Fibroblast of lung (primary cell): ENCODE measurements around the gene SPINK9.

Experiments
- EZH2 ChIP-seq: IDR thresholded peaks from 2 replicates; pipeline ENCODE4 v1.5.1; 2012; ENCODE audit warnings: low read length, control low read depth, mild to moderate bottlenecking; ENCODE audit errors: missing control alignments
- TF ChIP-seq, protein P1 (sequence below), 2 donors: IDR thresholded peaks in 1 of 2; conservative IDR thresholded peaks in 1 of 2; 1 replicate in 1 of 2; 2 replicates in 1 of 2; pipeline ENCODE4 v1.5.1; 2011 to 2012; ENCODE audit warnings: low read length in 2 of 2, control low read depth in 1 of 2, inconsistent platforms in 1 of 2, low read depth in 1 of 2, mild to moderate bottlenecking in 1 of 2

DNA sequence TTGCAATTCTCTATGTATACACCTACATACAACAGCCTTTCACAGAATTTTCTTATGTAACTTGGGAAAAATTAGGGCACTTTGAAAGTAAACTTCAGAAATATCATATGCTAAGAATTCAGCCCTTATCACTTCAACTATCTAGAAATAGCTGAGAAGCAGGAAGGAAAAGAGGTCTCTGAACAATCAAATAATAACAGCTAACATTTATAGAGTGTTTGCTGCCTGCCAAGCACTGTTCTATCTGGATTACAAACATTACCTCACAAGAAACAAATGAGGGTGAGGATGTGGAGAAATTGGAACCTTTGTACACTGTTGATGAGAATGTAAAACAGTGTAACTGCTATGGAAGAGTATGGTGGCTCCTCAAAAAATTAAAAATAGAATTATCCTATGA, 44.0 kb downstream of the SPINK9 start:
- TF ChIP-seq, protein P1, sequence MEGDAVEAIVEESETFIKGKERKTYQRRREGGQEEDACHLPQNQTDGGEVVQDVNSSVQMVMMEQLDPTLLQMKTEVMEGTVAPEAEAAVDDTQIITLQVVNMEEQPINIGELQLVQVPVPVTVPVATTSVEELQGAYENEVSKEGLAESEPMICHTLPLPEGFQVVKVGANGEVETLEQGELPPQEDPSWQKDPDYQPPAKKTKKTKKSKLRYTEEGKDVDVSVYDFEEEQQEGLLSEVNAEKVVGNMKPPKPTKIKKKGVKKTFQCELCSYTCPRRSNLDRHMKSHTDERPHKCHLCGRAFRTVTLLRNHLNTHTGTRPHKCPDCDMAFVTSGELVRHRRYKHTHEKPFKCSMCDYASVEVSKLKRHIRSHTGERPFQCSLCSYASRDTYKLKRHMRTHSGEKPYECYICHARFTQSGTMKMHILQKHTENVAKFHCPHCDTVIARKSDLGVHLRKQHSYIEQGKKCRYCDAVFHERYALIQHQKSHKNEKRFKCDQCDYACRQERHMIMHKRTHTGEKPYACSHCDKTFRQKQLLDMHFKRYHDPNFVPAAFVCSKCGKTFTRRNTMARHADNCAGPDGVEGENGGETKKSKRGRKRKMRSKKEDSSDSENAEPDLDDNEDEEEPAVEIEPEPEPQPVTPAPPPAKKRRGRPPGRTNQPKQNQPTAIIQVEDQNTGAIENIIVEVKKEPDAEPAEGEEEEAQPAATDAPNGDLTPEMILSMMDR (conservative IDR thresholded peaks at IDR 0.05 in 1 of 2, IDR thresholded peaks at IDR 0.05 in 1 of 2; ENCODE audit: low read depth in 1 of 2, low read length in 2 of 2), result no peak
- TF ChIP-seq EZH2, result no peak
